Mucosa of stomach (tissue), 1 donor: Measurements from ENCODE around the gene GALNT5.

Source experiments
- H3K27me3 ChIP-seq: one replicate; pipeline ENCODE4 v1.7.0; 2013; ENCODE audit warnings: mild to moderate bottlenecking, low read length; ENCODE audit not compliant: control insufficient read depth, insufficient read depth
- H3K36me3 ChIP-seq: one replicate; pipeline ENCODE4 v1.7.0; 2013; ENCODE audit warnings: low read length; ENCODE audit not compliant: control insufficient read depth, insufficient read depth
- H3K4me1 ChIP-seq: one replicate; pipeline ENCODE4 v1.7.0; 2013; ENCODE audit warnings: mild to moderate bottlenecking, low read length; ENCODE audit not compliant: control insufficient read depth, insufficient read depth
- H3K4me3 ChIP-seq: one replicate; pipeline ENCODE4 v1.7.0; 2013; ENCODE audit warnings: low read length
- H3K9ac ChIP-seq: one replicate; pipeline ENCODE4 v1.7.0; 2013; ENCODE audit warnings: mild to moderate bottlenecking, low read length, moderate library complexity
- H3K9me3 ChIP-seq: one replicate; pipeline ENCODE4 v1.7.0; 2013; ENCODE audit warnings: mild to moderate bottlenecking, low read length, moderate library complexity; ENCODE audit not compliant: control insufficient read depth
- donor health status: Pancreatic carcinoma.

GALNT5 gene

DNA sequence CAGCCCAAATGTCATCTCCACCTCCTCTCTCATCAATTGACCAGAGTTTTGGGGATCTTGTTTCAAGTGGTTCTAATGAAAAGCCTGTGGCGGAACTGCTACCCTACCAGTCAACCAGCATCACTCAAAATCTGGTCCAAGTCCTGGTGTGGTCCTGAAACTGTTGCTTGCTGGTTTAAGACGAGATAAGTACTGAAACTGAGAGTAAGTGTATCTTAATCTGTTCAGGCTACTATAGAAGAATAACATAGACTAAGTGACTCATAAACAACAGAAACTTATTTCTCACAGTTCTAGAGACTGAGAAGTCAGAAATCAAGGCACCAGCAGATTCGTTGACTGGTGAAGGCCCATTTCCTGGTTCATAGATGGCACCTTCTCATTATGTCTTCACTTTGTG is 879 bp upstream of the GALNT5 start:
- Histone ChIP-seq H3K9ac (no peak overlapping the region), H3K36me3 (no peaks in the 10 kb centered on the region), H3K4me3 (no peak overlapping the region), H3K27me3 (no peaks in the 10 kb centered on the region), H3K9me3 (no peaks in the 10 kb centered on the region), H3K4me1 (peaks cover 20% of the 10 kb centered on the region)

DNA sequence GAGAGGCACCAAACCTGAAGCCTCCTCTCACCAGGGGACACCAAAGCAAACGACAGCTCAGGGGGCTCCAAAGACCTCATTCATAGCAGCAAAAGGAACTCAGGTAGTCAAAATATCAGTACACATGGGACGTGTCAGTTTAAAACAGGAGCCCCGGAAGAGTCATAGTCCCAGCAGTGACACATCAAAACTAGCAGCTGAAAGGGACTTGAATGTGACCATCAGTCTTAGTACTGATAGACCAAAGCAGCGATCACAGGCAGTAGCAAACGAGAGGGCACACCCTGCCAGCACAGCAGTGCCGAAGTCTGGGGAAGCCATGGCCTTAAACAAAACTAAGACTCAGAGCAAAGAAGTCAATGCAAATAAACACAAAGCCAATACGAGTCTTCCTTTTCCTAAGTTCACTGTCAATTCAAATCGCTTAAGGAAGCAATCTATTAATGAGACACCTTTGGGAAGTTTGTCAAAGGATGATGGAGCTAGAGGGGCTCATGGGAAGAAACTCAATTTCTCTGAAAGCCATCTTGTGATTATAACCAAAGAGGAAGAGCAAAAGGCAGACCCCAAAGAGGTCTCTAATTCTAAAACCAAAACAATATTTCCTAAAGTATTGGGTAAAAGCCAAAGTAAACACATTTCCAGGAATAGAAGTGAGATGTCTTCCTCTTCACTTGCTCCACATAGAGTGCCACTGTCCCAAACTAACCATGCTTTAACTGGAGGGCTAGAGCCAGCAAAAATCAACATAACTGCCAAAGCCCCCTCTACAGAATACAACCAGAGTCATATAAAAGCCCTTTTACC is 1.2 kb downstream of the GALNT5 start:
- Histone ChIP-seq H3K9me3 (no peaks in the 10 kb centered on the region), H3K4me3 (peak overlapping the region; percentile 58), H3K9ac (peak overlapping the region; percentile 83)

DNA sequence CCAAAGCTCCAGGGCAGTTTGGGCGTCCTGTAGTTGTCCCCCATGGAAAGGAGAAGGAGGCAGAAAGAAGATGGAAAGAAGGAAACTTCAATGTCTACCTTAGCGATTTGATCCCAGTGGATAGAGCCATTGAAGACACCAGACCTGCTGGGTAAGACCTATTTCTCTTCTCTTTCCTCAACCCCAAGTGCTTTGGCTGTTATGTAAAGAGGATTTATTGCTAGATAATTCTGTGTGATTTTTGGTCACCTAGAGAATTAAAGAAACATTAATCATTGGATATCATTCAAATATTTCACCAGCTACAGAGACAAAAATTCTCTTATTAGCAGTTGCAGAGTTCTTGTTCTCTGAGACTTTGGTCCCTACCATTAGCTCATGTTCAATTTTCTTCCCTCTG is 1.9 kb downstream of the GALNT5 start:
- Histone ChIP-seq H3K9me3 (no peaks in the 10 kb centered on the region), H3K27me3 (no peaks in the 10 kb centered on the region), H3K4me3 (peak overlapping the region; percentile 58), H3K4me1 (peaks cover 25% of the 10 kb centered on the region), H3K36me3 (no peaks in the 10 kb centered on the region), H3K9ac (peak overlapping the region; percentile 83)

More for the DNA sequence above, 1.2 kb downstream of the GALNT5 start:
- H3K36me3 ChIP-seq = no peaks in the 10 kb centered on the region
- H3K4me1 ChIP-seq = peaks cover 20% of the 10 kb centered on the region
- H3K27me3 ChIP-seq = no peaks in the 10 kb centered on the region

GRCh38 chr2:157259960-157260359 is 2.5 kb downstream of the GALNT5 start:
- Histone ChIP-seq H3K9ac (peak overlapping the region; percentile 83), H3K4me3 (peak overlapping the region; percentile 21), H3K36me3 (no peaks in the 10 kb centered on the region), H3K9me3 (no peaks in the 10 kb centered on the region), H3K4me1 (peaks cover 27% of the 10 kb centered on the region), H3K27me3 (no peaks in the 10 kb centered on the region)

DNA sequence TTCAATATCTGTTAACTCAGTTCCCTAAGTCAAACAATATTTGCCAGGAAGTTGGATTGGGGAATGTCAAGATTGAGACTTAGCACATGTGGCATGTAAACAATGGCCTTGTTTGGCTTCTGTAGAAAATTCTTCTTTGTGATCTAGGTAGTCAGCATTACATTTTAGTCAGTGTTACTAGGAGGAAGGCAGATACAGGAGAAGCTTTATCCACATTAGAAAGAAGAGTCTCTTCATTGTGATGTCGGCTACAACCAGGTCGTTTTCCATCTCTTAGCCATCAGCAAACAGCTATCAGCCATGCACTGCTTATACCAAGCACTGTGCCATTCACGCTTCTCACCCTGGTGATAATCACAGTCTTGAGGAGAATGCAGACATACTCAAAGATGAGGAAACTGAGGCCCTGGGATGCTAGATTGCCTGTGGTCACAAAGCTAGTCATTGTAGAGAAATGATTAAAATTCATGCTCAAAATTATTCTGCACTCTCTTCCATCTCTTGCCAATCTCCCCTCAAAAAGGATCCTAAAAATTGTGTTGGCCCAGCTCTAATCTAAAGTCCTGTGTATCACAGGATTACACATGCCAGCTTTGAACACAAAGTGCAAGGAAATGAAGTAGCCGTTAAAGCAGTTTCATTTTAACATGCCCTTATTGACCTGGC is 3.2 kb downstream of the GALNT5 start:
- H3K9ac ChIP-seq = peak overlapping the region; percentile 83
- peaks cover 30% of the 10 kb centered on the region for H3K4me1 ChIP-seq
- H3K27me3 ChIP-seq = no peaks in the 10 kb centered on the region
- H3K36me3 ChIP-seq = no peaks in the 10 kb centered on the region
- no peaks in the 10 kb centered on the region for H3K9me3 ChIP-seq
- peak overlapping the region; percentile 21 for H3K4me3 ChIP-seq

GRCh38 chr2:157261199-157261782 is 3.8 kb downstream of the GALNT5 start:
- Histone ChIP-seq H3K9me3 (no peaks in the 10 kb centered on the region), H3K4me1 (peaks cover 33% of the 10 kb centered on the region), H3K27me3 (no peaks in the 10 kb centered on the region), H3K4me3 (no peak overlapping the region), H3K9ac (peak overlapping the region; percentile 83), H3K36me3 (no peaks in the 10 kb centered on the region)

GRCh38 chr2:157262248-157262647 is 4.7 kb downstream of the GALNT5 start:
- no peak overlapping the region for H3K9ac ChIP-seq
- no peaks in the 10 kb centered on the region for H3K27me3 ChIP-seq
- peaks cover 26% of the 10 kb centered on the region for H3K4me1 ChIP-seq
- no peak overlapping the region for H3K4me3 ChIP-seq
- H3K9me3 ChIP-seq = no peaks in the 10 kb centered on the region
- H3K36me3 ChIP-seq = peaks cover 1% of the 10 kb centered on the region

- H3K4me1 ChIP-seq = peaks cover 19% of the 10 kb centered on the region
- peaks cover 6% of the 10 kb centered on the region for H3K36me3 ChIP-seq
- H3K27me3 ChIP-seq = no peaks in the 10 kb centered on the region
- H3K9me3 ChIP-seq = no peaks in the 10 kb centered on the region
- no peak overlapping the region for H3K9ac ChIP-seq
- H3K4me3 ChIP-seq = no peak overlapping the region
Observed at GRCh38 chr2:157264099-157264498, 6.6 kb downstream of the GALNT5 start.

DNA sequence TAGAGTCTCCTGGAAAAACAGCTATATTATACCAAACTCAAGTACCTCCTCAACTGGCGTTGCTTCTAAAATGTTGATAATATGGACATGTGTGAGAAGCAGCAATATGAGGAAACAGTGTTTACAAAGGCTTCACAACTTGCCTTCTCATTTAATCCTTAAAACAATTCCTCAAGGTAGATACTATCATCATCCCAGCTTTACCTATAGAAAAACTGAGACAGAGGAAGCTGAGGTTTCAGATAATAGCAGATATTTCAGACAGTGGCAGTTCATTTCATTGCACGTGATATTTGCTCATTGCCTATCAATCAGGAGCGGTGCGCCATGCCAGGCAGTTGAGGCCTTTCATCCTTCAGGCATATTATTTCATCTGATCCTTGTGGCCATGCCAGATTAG is 8.3 kb downstream of the GALNT5 start:
- no peaks in the 10 kb centered on the region for H3K27me3 ChIP-seq
- peaks cover 13% of the 10 kb centered on the region for H3K4me1 ChIP-seq
- H3K9ac ChIP-seq = no peak overlapping the region
- H3K4me3 ChIP-seq = no peak overlapping the region
- no peaks in the 10 kb centered on the region for H3K9me3 ChIP-seq
- H3K36me3 ChIP-seq = peaks cover 6% of the 10 kb centered on the region

DNA sequence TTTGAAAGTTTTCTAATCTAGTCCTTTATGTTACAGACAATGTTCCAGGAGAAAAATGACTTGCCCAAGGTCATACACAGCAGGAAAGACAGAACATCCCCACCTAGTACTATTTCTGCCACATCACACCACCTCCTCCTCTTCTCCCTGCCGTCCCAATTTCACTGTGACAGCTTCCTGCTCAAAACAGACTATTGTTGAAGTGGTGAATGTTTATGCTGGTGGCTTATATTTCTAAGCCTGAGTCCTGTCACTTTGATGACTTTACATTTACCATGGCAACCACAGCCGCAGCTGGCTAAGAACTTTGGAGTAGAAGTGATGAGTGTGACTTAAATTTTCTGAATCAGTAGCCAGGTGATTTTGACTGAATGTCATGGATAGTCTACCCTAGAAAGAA is 10.0 kb downstream of the GALNT5 start:
- Histone ChIP-seq H3K4me3 (no peak overlapping the region), H3K36me3 (peaks cover 6% of the 10 kb centered on the region), H3K4me1 (peaks cover 13% of the 10 kb centered on the region), H3K9me3 (no peaks in the 10 kb centered on the region), H3K27me3 (no peaks in the 10 kb centered on the region), H3K9ac (no peak overlapping the region)

DNA sequence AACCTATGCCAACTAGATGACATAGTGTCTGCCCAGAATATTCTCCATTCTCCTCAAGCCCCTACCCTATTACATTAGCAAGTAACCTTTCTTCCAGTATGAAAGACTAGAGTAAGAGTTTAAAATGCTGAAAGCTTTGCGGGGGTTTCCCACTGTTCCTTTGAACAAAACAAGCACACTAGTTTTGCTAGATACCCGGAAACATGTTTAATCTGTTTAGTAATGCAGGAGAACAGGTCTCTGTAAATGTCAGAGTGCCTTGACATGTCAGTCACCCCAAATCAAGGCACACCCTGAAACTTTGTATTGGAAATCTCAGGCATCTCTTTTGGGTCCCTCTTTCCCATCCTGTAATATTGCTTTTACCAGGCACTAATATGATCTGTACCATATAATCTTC is 11.6 kb downstream of the GALNT5 start:
- H3K9me3 ChIP-seq = no peaks in the 10 kb centered on the region
- H3K4me3 ChIP-seq = no peak overlapping the region
- peaks cover 11% of the 10 kb centered on the region for H3K4me1 ChIP-seq
- H3K27me3 ChIP-seq = no peaks in the 10 kb centered on the region
- no peak overlapping the region for H3K9ac ChIP-seq
- H3K36me3 ChIP-seq = peaks cover 6% of the 10 kb centered on the region

DNA sequence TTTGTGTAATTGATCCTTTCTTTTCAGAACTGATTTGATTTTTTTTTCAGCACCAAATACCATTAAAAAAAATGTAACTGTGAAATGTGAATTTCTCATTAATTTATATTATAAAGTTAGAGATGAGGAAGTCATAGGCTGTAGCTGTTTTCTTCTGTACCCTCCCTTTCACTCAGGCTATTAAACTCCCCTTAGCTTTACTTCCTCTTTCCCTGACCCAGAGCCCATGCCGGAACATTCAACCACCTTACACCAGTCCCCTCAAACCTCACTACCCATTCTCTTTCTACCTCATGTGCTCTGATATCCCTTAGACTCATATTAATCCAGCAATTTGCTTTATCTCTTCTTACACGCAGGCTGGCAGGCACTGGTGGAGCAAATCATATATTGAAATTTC is 12.4 kb downstream of the GALNT5 start:
- no peaks in the 10 kb centered on the region for H3K27me3 ChIP-seq
- H3K4me3 ChIP-seq = no peak overlapping the region
- H3K9me3 ChIP-seq = no peaks in the 10 kb centered on the region
- H3K36me3 ChIP-seq = peaks cover 6% of the 10 kb centered on the region
- peaks cover 6% of the 10 kb centered on the region for H3K4me1 ChIP-seq
- H3K9ac ChIP-seq = no peak overlapping the region
